ENCODE measurements around the gene SOD2. TPM values are rescaled to one million over a fixed set of nuclear protein-coding genes. Genes with fewer than 3 reads are reported as not detected.
A peak's percentile ranks its signal among the peaks of the same experiment; 100 is the strongest.

SOD2 gene
- total and polyA plus RNA-seq, 9 of the 15 experiments (the other 6 are each of a cell fraction or from before 2014, with no cell fraction given): 39.8 to 140 (median 95.8) TPM

GRCh38 chr6:159727717-159728445 lies 34.8 kb upstream of the SOD2 start (continued):
- TF ChIP-seq, protein P1, sequence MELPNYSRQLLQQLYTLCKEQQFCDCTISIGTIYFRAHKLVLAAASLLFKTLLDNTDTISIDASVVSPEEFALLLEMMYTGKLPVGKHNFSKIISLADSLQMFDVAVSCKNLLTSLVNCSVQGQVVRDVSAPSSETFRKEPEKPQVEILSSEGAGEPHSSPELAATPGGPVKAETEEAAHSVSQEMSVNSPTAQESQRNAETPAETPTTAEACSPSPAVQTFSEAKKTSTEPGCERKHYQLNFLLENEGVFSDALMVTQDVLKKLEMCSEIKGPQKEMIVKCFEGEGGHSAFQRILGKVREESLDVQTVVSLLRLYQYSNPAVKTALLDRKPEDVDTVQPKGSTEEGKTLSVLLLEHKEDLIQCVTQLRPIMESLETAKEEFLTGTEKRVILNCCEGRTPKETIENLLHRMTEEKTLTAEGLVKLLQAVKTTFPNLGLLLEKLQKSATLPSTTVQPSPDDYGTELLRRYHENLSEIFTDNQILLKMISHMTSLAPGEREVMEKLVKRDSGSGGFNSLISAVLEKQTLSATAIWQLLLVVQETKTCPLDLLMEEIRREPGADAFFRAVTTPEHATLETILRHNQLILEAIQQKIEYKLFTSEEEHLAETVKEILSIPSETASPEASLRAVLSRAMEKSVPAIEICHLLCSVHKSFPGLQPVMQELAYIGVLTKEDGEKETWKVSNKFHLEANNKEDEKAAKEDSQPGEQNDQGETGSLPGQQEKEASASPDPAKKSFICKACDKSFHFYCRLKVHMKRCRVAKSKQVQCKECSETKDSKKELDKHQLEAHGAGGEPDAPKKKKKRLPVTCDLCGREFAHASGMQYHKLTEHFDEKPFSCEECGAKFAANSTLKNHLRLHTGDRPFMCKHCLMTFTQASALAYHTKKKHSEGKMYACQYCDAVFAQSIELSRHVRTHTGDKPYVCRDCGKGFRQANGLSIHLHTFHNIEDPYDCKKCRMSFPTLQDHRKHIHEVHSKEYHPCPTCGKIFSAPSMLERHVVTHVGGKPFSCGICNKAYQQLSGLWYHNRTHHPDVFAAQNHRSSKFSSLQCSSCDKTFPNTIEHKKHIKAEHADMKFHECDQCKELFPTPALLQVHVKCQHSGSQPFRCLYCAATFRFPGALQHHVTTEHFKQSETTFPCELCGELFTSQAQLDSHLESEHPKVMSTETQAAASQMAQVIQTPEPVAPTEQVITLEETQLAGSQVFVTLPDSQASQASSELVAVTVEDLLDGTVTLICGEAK (IDR thresholded peaks at IDR 0.05): peak; percentile 30; the same call in 1 of the 2 replicates
- TF ChIP-seq, protein P1 (CRISPR knock-in tag; IDR thresholded peaks at IDR 0.05): no peak
- TF ChIP-seq NFXL1 (CRISPR knock-in tag; IDR thresholded peaks at IDR 0.05) (no peak), CCAR2 (IDR thresholded peaks at IDR 0.05; ENCODE audit: low read depth, low read length) (no peak), ELK1 (CRISPR knock-in tag; IDR thresholded peaks at IDR 0.05) (no peak; the same call in 1 of the 2 replicates), ZNF551 (CRISPR knock-in tag; IDR thresholded peaks at IDR 0.05) (no peak), CCNT2 (IDR thresholded peaks at IDR 0.05; ENCODE audit: borderline replicate concordance, extremely low read depth, insufficient read length, low read depth, low read length) (peak; percentile 67), ZNF217 (CRISPR knock-in tag; IDR thresholded peaks at IDR 0.05) (no peak), TCFL5 (CRISPR knock-in tag; conservative IDR thresholded peaks at IDR 0.05) (no peak), PRMT5 (CRISPR knock-in tag; IDR thresholded peaks at IDR 0.05) (peak; percentile 77; the same call in 1 of the 2 replicates), MEF2D (tag; conservative IDR thresholded peaks at IDR 0.05; ENCODE audit: low read depth) (no peak), NR2C1 (IDR thresholded peaks at IDR 0.05) (no peak), NR2C1 (tag; IDR thresholded peaks at IDR 0.05) (peak; percentile 40; the same call in 1 of the 2 replicates)
- TF ChIP-seq, protein P2, sequence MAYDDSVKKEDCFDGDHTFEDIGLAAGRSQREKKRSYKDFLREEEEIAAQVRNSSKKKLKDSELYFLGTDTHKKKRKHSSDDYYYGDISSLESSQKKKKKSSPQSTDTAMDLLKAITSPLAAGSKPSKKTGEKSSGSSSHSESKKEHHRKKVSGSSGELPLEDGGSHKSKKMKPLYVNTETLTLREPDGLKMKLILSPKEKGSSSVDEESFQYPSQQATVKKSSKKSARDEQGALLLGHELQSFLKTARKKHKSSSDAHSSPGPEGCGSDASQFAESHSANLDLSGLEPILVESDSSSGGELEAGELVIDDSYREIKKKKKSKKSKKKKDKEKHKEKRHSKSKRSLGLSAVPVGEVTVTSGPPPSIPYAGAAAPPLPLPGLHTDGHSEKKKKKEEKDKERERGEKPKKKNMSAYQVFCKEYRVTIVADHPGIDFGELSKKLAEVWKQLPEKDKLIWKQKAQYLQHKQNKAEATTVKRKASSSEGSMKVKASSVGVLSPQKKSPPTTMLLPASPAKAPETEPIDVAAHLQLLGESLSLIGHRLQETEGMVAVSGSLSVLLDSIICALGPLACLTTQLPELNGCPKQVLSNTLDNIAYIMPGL (CRISPR knock-in tag; IDR thresholded peaks at IDR 0.05): 0 out of 2 replicates have a peak, but pooled peaks have one; percentile 12
